K562 (cell line): Measurements from ENCODE around the gene KLHDC10. TPM values are rescaled to one million over a fixed set of nuclear protein-coding genes. Genes with fewer than 3 reads are reported as not detected.

Source experiments
- ATAC-seq: fragments of 200-7000 bp; cut with Tn5 transposase; 3 replicates; pipeline ENCODE4 v1.9.1; 2020; ENCODE audit warnings: moderate library complexity
- BruUV-seq: library from RNA; stranded (reverse); fragments of 400-500 nt; replicated peaks from 2 replicates; lab custom pipeline; 2021; lab: Mats Ljungman, UMichigan
- CTCF ChIA-PET: fragments of 300-600 bp; formaldehyde crosslinking; extraction: SDS; loops from one replicate; lab custom pipeline; 2021; ENCODE audit warnings: low intra/inter-chr PET ratio; lab: Yijun Ruan, JAX
- POLR2A ChIA-PET: fragments of 300-600, 350-650 bp; sonication (Branson Sonifier 250); formaldehyde crosslinking; extraction: SDS; loops from one replicate; lab custom pipeline; 2021; ENCODE audit warnings: antibody characterized with exemption, inconsistent platforms; lab: Yijun Ruan, JAX
- DNase-seq, 4 experiments: peaks; one replicate each; pipeline versions ENCODE4 v3.0.0 to v3.0.0-alpha.2; 2011 to 2018; ENCODE audit warnings: low spot score in 3 of 4, mixed read lengths in 3 of 4; ENCODE audit errors: extremely low read depth in 1 of 4
- FAIRE-seq: peaks from 2 replicates; lab custom pipeline; 2011; peaks lifted over from hg19 to GRCh38; lab: Jason Lieb, UNC
- H2AFZ ChIP-seq: 2 replicates; pipeline ENCODE4 v1.6.0; 2011; ENCODE audit warnings: low read depth, low read length, control low read depth, inconsistent platforms
- H3K27ac ChIP-seq: fragments of 200-600 bp; 3 replicates; pipeline ENCODE4 v1.8.0; 2011; ENCODE audit warnings: low read depth, mild to moderate bottlenecking, control low read depth, inconsistent platforms, low read length, moderate library complexity, mixed read lengths; ENCODE audit errors: extremely low read depth
- H3K27me3 ChIP-seq, 2 experiments: fragments of 300-600 bp in 1 of 2; 2 replicates in 1 of 2; 3 replicates in 1 of 2; pipeline versions ENCODE4 v1.6.0 to v1.8.0; 2011; ENCODE audit warnings: inconsistent platforms in 2 of 2, low read length in 2 of 2, mild to moderate bottlenecking in 1 of 2, mixed read lengths in 1 of 2, moderate library complexity in 1 of 2; ENCODE audit not compliant: control insufficient read depth in 2 of 2, insufficient read depth in 2 of 2
- H3K36me3 ChIP-seq: fragments of 300-600 bp; 3 replicates; pipeline ENCODE4 v1.8.0; 2011; ENCODE audit warnings: mild to moderate bottlenecking, low read length, inconsistent platforms; ENCODE audit not compliant: control insufficient read depth, insufficient read depth
- H3K4me1 ChIP-seq, 2 experiments: fragments of 200-600 bp in 1 of 2; replicated peaks in 1 of 2; 2 replicates in 1 of 2; 3 replicates in 1 of 2; pipeline versions ENCODE4 v1.5.1 to v1.8.0; 2011; ENCODE audit warnings: inconsistent platforms in 2 of 2, low read length in 2 of 2, mild to moderate bottlenecking in 1 of 2, mixed read lengths in 1 of 2, moderate library complexity in 1 of 2; ENCODE audit not compliant: control insufficient read depth in 2 of 2, insufficient read depth in 2 of 2
- H3K4me2 ChIP-seq: 2 replicates; pipeline ENCODE4 v1.6.1; 2011; ENCODE audit warnings: low read length, control low read depth, inconsistent platforms, mixed read lengths; ENCODE audit not compliant: insufficient read depth
- H3K4me3 ChIP-seq: fragments of 200-600 bp; sonication (generic), shearing (Covaris generic); 2 replicates; pipeline ENCODE4 v1.5.1; 2016; ENCODE audit warnings: control low read depth, inconsistent platforms
- H3K79me2 ChIP-seq: fragments of 200-600 bp; 3 replicates; pipeline ENCODE4 v1.8.0; 2011; ENCODE audit warnings: low read length, inconsistent platforms; ENCODE audit not compliant: control insufficient read depth, insufficient read depth
- H3K9ac ChIP-seq, 2 experiments: 2 replicates each; pipeline versions ENCODE4 v1.6.0 to v1.6.1; 2011; ENCODE audit warnings: low read depth in 2 of 2, low read length in 2 of 2, control low read depth in 1 of 2, inconsistent platforms in 1 of 2, mild to moderate bottlenecking in 1 of 2, mixed read lengths in 1 of 2; ENCODE audit not compliant: insufficient read depth in 1 of 2
- H3K9me1 ChIP-seq: one replicate; pipeline ENCODE4 v1.6.0; 2011; ENCODE audit warnings: inconsistent platforms, mild to moderate bottlenecking, low read length, moderate library complexity; ENCODE audit not compliant: control insufficient read depth, insufficient read depth
- H3K9me3 ChIP-seq: replicated peaks from 2 replicates; pipeline ENCODE4 v1.5.1; 2011; ENCODE audit warnings: low read depth, low read length, inconsistent platforms; ENCODE audit not compliant: control insufficient read depth, insufficient read depth
- H4K20me1 ChIP-seq: replicated peaks from 2 replicates; pipeline ENCODE4 v1.6.1; 2011; ENCODE audit warnings: low read length, inconsistent platforms, mixed read lengths; ENCODE audit not compliant: control insufficient read depth, insufficient read depth
- CXXC5 ChIP-seq: fragments of 250-450 bp; sonication (Bioruptor Pico); IDR thresholded peaks from 2 replicates; pipeline ENCODE4 v1.8.0; 2022; ENCODE audit warnings: inconsistent platforms, mild to moderate bottlenecking, moderate library complexity
- ESRRA ChIP-seq: fragments of 450-650 bp; IDR thresholded peaks from 2 replicates; pipeline ENCODE4 v1.6.1; 2014; ENCODE audit warnings: low read depth, mild to moderate bottlenecking, moderate library complexity, borderline replicate concordance
- FOXK1 ChIP-seq: sonication (generic); formaldehyde crosslinking; IDR thresholded peaks from 2 replicates; pipeline ENCODE4 v1.8.0; 2022; ENCODE audit warnings: missing genetic modification reagents, mild to moderate bottlenecking, borderline replicate concordance
- KDM4B ChIP-seq, 2 experiments: fragments of 450-650 bp in 1 of 2; sonication (generic) in 1 of 2; IDR thresholded peaks; 2 replicates each; pipeline ENCODE4 v1.6.1; 2016 to 2017; ENCODE audit warnings: borderline replicate concordance in 2 of 2, antibody characterized with exemption in 1 of 2, low read depth in 1 of 2, mild to moderate bottlenecking in 1 of 2
- KLF6 ChIP-seq: fragments of 250-450 bp; sonication (Bioruptor Pico); IDR thresholded peaks from 2 replicates; pipeline ENCODE4 v1.4.0; 2020; ENCODE audit warnings: mild to moderate bottlenecking, moderate library complexity, borderline replicate concordance
- L3MBTL2 ChIP-seq: fragments of 450-650 bp; IDR thresholded peaks from 2 replicates; pipeline ENCODE4 v1.6.1; 2016; ENCODE audit warnings: mild to moderate bottlenecking, moderate library complexity
- MYC ChIP-seq, 2 experiments: fragments of 250-450 bp in 1 of 2; sonication (Bioruptor Pico) in 1 of 2; IDR thresholded peaks; 2 replicates each; pipeline versions ENCODE4 v1.5.1 to v1.6.1; 2012 to 2021; ENCODE audit warnings: low read depth in 2 of 2, borderline replicate concordance in 1 of 2, improper control_type of control experiment in 1 of 2, low read length in 1 of 2, mild to moderate bottlenecking in 1 of 2, moderate library complexity in 1 of 2
- NR2C1 ChIP-seq, 2 experiments: fragments of 450-650 bp; IDR thresholded peaks; 2 replicates each; pipeline ENCODE4 v1.6.1; 2017; ENCODE audit warnings: mild to moderate bottlenecking in 2 of 2, antibody characterized with exemption in 1 of 2, inconsistent platforms in 1 of 2, missing compliant biosample characterization in 1 of 2, missing genetic modification characterization in 1 of 2
- NR4A1 ChIP-seq, 2 experiments: fragments of 250-450 bp in 1 of 2; fragments of 450-650 bp in 1 of 2; sonication (Bioruptor Pico) in 1 of 2; IDR thresholded peaks; 2 replicates each; pipeline versions ENCODE4 v1.4.0 to v1.6.1; 2016 to 2020; ENCODE audit warnings: mild to moderate bottlenecking in 2 of 2, missing compliant biosample characterization in 1 of 2, missing genetic modification characterization in 1 of 2, moderate library complexity in 1 of 2
- ZNF644 ChIP-seq: fragments of 200-800 bp; sonication (Bioruptor generic); IDR thresholded peaks from 2 replicates; pipeline ENCODE4 v1.6.1; 2016; ENCODE audit warnings: low read depth, missing genetic modification characterization, missing compliant biosample characterization
- ZNF740 ChIP-seq, 3 experiments: fragments of 200-800 bp in 1 of 3; sonication (Bioruptor generic) in 1 of 3; sonication (generic) in 1 of 3; formaldehyde crosslinking in 1 of 3; IDR thresholded peaks; 2 replicates each; pipeline versions ENCODE4 v1.6.1 to v1.8.0; 2016 to 2022; ENCODE audit warnings: mild to moderate bottlenecking in 2 of 3, missing compliant biosample characterization in 2 of 3, missing genetic modification characterization in 2 of 3, missing genetic modification reagents in 1 of 3
- WGBS: fragments of 100-300 bp; shearing (Covaris generic); methylation state at CpG from one replicate; pipeline ENCODE4 v1.1.6; 2016; ENCODE audit warnings: low coverage, mixed read lengths; ENCODE audit not compliant: insufficient coverage; ENCODE audit errors: missing lambda C conversion rate; 5-methylcytosine and 5-hydroxymethylcytosine counted together
- in situ Hi-C: fragments of 300-500 bp; cut with MboI; formaldehyde crosslinking; loops from 4 replicates; pipeline ENCODE4 v1.15.0; 2018; ENCODE audit warnings: inconsistent platforms, mixed read lengths
- intact Hi-C: fragments of 100-400 bp; cut with micrococcal nuclease; formaldehyde crosslinking; loops from 2 replicates; pipeline ENCODE4 v1.14.2; 2022
- polyA plus RNA-seq, 8 experiments: library from polyadenylated mRNA; depleted of rRNA in 4 of 8; stranded (reverse) in 5 of 8; unstranded in 3 of 8; fragments of >200 nt; fragmentation: Nextera tagmentation in 2 of 8; fragmentation: Illumina TruSeq in 1 of 8; extraction: Ambion mirVana in 2 of 8; extraction: Trizol in 1 of 8; gene quantifications; 2 replicates each; pipeline versions ENCODE4 v1.2.1 to v1.2.3, GENCODE V29; 2011 to 2014; ENCODE audit warnings: inconsistent platforms in 1 of 8, missing spikeins in 1 of 8
- total RNA-seq, 7 experiments: library from RNA; depleted of rRNA in 6 of 7; stranded (reverse); fragments of >200 nt in 6 of 7; fragmentation: Illumina TruSeq in 2 of 7; extraction: Trizol in 2 of 7; gene quantifications; 2 replicates each; pipeline versions ENCODE4 v1.2.1 to v1.2.3, GENCODE V29; 2011 to 2021; ENCODE audit warnings: low replicate concordance in 1 of 7
- TF ChIP-seq, protein P1 (sequence below): fragments of 450-650 bp; conservative IDR thresholded peaks from 2 replicates; pipeline ENCODE4 v1.6.1; 2016; ENCODE audit warnings: missing genetic modification characterization, low read depth, mild to moderate bottlenecking, missing compliant biosample characterization, moderate library complexity
- TF ChIP-seq, protein P2 (sequence below): sonication (generic); formaldehyde crosslinking; IDR thresholded peaks from 2 replicates; pipeline ENCODE4 v1.8.1; 2023; ENCODE audit warnings: mild to moderate bottlenecking, missing genetic modification reagents

KLHDC10 gene
- total and polyA plus RNA-seq, 9 of the 15 experiments (the other 6 are each of a cell fraction or from before 2014, with no cell fraction given), result 9.8 to 80.5 (median 31.4) TPM

DNA sequence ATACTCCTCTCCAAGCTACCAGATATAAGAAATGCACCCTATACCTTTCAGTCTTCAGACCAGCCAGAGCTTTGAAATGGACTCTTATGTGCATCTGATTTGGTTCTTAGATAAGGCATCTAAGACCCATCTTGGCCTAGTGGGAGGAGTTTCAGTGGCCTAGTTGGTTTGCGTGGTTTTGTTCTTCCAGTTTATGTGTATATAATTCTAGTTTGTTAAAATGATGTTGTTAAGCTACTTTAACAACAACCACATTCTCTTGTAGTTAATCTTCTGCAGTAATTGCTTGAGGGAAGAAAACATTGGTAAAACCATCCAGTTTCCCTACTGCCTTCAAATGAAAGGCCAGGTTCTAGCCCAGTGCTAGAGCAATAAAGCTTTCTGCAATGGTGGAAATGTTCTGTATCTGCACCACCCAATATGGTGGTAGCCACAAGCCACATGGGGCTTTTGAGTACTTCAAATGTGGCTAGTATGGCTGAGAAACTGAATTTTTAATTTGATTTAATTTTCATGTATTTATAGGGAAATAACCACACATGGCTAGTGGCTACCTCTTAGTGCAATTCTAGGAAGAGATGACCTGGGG, 66.3 kb downstream of the KLHDC10 start:
- Histone ChIP-seq H3K27ac (peak overlapping the region; percentile 89), H2AFZ (no peak overlapping the region), H3K4me3 (no peak overlapping the region), H3K27me3 (no peaks in the 10 kb centered on the region), H3K9ac (peak overlapping the region in 1 of 2 experiments; percentile 59; a peak in 1 of 4 replicates), H4K20me1 (no peaks in the 10 kb centered on the region), H3K4me1 (peaks cover 46 to 69% of the 10 kb centered on the region in 2 experiments), H3K4me2 (peak overlapping the region; percentile 70; the same call in 1 of the 2 replicates), H3K9me1 (no peaks in the 10 kb centered on the region), H3K36me3 (peaks cover 70% of the 10 kb centered on the region), H3K9me3 (no peaks in the 10 kb centered on the region), H3K79me2 (peaks cover 36% of the 10 kb centered on the region; the same call in 2 of the 3 replicates)
- intact Hi-C loops, result loop anchor here (2.0 kb wide), 1 partner anchor 68 kb away; the partner anchor contains the start of gene TMEM209
- no peak for ATAC-seq
- POLR2A ChIA-PET, result interaction anchor here (0.9 to 5.5 kb wide), 4 partner anchors 18 to 26 kb away, joined by 3 to 48 read pairs (median 4); no protein-coding TSS in a partner anchor
- no TSS peak for BruUV-seq
- in situ Hi-C loops, result no loop called here
- DNase-seq, result no peak
- CTCF ChIA-PET, result no interaction called here
- WGBS, result 35% methylated on average over 1 of the region's 1 CpG
- FAIRE-seq, result peak; percentile 29
- TF ChIP-seq L3MBTL2, result peak; percentile 60
- TF ChIP-seq ESRRA, result peak; percentile 10; the same call in 1 of the 2 replicates
- TF ChIP-seq NR2C1 (IDR thresholded peaks at IDR 0.05), result 0 out of 2 replicates have a peak, but pooled peaks have one; percentile 6
- TF ChIP-seq NR2C1 (tag; IDR thresholded peaks at IDR 0.05), result no peak
- 0 out of 2 replicates have a peak, but pooled peaks have one; percentile 20 for TF ChIP-seq MYC (IDR thresholded peaks at IDR 0.05; ENCODE audit: low read depth, low read length)
- no peak for TF ChIP-seq MYC (CRISPR knock-in tag; IDR thresholded peaks at IDR 0.05; ENCODE audit: borderline replicate concordance, low read depth)
- TF ChIP-seq, protein P1, sequence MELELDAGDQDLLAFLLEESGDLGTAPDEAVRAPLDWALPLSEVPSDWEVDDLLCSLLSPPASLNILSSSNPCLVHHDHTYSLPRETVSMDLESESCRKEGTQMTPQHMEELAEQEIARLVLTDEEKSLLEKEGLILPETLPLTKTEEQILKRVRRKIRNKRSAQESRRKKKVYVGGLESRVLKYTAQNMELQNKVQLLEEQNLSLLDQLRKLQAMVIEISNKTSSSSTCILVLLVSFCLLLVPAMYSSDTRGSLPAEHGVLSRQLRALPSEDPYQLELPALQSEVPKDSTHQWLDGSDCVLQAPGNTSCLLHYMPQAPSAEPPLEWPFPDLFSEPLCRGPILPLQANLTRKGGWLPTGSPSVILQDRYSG (tag), result 0 out of 2 replicates have a peak, but pooled peaks have one; percentile 61
- no peak for TF ChIP-seq KDM4B (IDR thresholded peaks at IDR 0.05; ENCODE audit: borderline replicate concordance in 2 of 2, low read depth in 1 of 2)
- TF ChIP-seq ZNF644 (tag), result peak; percentile 24
- TF ChIP-seq KLF6 (CRISPR knock-in tag), result peak; percentile 68; the same call in 1 of the 2 replicates
- TF ChIP-seq CXXC5 (CRISPR knock-in tag), result 0 out of 2 replicates have a peak, but pooled peaks have one; percentile 39
- 0 out of 2 replicates have a peak, but pooled peaks have one; percentile 58 for TF ChIP-seq FOXK1 (CRISPR knock-in tag)
- no peak for TF ChIP-seq ZNF740 (CRISPR knock-in tag; IDR thresholded peaks at IDR 0.05)
- TF ChIP-seq ZNF740 (tag; IDR thresholded peaks at IDR 0.05), result 0 out of 4 replicates have a peak, but pooled peaks of 1 of the 2 experiments have one; percentile 23
- TF ChIP-seq, protein P2, sequence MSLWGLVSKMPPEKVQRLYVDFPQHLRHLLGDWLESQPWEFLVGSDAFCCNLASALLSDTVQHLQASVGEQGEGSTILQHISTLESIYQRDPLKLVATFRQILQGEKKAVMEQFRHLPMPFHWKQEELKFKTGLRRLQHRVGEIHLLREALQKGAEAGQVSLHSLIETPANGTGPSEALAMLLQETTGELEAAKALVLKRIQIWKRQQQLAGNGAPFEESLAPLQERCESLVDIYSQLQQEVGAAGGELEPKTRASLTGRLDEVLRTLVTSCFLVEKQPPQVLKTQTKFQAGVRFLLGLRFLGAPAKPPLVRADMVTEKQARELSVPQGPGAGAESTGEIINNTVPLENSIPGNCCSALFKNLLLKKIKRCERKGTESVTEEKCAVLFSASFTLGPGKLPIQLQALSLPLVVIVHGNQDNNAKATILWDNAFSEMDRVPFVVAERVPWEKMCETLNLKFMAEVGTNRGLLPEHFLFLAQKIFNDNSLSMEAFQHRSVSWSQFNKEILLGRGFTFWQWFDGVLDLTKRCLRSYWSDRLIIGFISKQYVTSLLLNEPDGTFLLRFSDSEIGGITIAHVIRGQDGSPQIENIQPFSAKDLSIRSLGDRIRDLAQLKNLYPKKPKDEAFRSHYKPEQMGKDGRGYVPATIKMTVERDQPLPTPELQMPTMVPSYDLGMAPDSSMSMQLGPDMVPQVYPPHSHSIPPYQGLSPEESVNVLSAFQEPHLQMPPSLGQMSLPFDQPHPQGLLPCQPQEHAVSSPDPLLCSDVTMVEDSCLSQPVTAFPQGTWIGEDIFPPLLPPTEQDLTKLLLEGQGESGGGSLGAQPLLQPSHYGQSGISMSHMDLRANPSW (CRISPR knock-in tag), result no peak
- no peak for TF ChIP-seq NR4A1 (CRISPR knock-in tag; IDR thresholded peaks at IDR 0.05)
- TF ChIP-seq NR4A1 (tag; IDR thresholded peaks at IDR 0.05), result 0 out of 2 replicates have a peak, but pooled peaks have one; percentile 40
